Mucosa of rectum (tissue), 2 donors: Measurements from ENCODE around the gene SLC13A3.

Experiments used
- H3K27ac ChIP-seq, 2 donors: one replicate each; pipeline ENCODE4 v1.7.0; 2013; ENCODE audit warnings: inconsistent platforms in 2 of 2, low read depth in 2 of 2, low read length in 2 of 2
- H3K27me3 ChIP-seq, 2 donors: one replicate each; pipeline ENCODE4 v1.7.0; 2013; ENCODE audit warnings: low read length in 2 of 2; ENCODE audit not compliant: control insufficient read depth in 2 of 2, insufficient read depth in 2 of 2
- H3K36me3 ChIP-seq, 2 donors: one replicate each; pipeline ENCODE4 v1.7.0; 2013; ENCODE audit warnings: low read length in 2 of 2; ENCODE audit not compliant: control insufficient read depth in 2 of 2, insufficient read depth in 2 of 2
- H3K4me1 ChIP-seq, 2 donors: one replicate each; pipeline ENCODE4 v1.7.0; 2013; ENCODE audit warnings: low read length in 2 of 2, mild to moderate bottlenecking in 1 of 2; ENCODE audit not compliant: control insufficient read depth in 2 of 2, insufficient read depth in 2 of 2
- H3K4me3 ChIP-seq, 2 donors: one replicate each; pipeline ENCODE4 v1.7.0; 2013; ENCODE audit warnings: low read length in 2 of 2
- H3K9ac ChIP-seq, 2 donors: one replicate each; pipeline ENCODE4 v1.7.0; 2013; ENCODE audit warnings: low read length in 2 of 2, low read depth in 1 of 2, mild to moderate bottlenecking in 1 of 2
- H3K9me3 ChIP-seq, 2 donors: one replicate each; pipeline ENCODE4 v1.7.0; 2013; ENCODE audit warnings: low read length in 2 of 2; ENCODE audit not compliant: control insufficient read depth in 2 of 2
- donor health status: healthy.
- donor health status: Normal muscosa, but diverticular disease.

The SLC13A3 gene

DNA sequence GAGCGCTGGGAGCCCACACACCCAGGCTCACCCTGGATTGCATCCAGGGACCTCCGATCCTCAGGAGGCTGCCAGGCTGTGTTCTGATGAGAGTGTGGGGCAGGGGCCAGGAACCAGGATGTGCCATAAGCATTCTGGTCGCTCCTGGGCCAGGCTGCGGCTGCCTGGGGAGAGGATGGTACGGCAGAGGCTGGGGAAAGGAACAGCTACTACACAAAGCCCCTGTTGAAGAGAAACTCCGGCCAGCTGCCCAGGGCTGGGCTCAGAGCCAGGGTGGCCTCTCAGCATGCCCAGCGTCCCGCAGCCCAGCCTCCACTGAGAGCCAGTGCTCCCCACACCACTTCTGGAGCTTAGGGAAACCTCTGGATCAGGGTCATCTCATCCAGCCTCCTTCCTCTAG lies 79.1 kb downstream of the SLC13A3 start:
- no peaks in the 10 kb centered on the region for H3K36me3 ChIP-seq
- peaks cover 0 to 4% of the 10 kb centered on the region in 2 donors for H3K27me3 ChIP-seq
- H3K9me3 ChIP-seq = no peaks in the 10 kb centered on the region
- H3K4me1 ChIP-seq = peaks cover 0 to 8% of the 10 kb centered on the region in 2 donors
- H3K27ac ChIP-seq = no peak overlapping the region
- H3K9ac ChIP-seq = no peak overlapping the region
- H3K4me3 ChIP-seq = no peak overlapping the region

DNA sequence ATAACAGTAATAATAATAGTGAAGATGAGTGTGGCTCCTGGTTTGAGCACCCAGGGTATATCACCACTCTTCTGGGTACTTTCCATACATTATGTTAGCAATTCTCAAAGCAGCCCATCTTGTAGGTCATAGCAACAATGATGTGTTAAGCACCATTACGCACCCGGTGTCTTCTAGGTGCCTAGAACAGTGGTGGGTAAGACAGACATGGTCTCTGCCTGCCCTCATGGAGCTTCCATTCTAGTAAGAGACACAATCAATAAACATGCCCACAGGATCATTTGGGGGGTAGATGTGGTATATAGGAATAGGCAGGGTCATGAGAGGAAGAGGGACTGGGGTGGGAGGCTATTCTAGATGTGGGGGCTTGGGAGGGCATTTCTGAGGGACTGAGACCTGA lies 79.8 kb downstream of the SLC13A3 start:
- Histone ChIP-seq H3K9me3 (no peaks in the 10 kb centered on the region), H3K9ac (no peak overlapping the region), H3K4me1 (peaks cover 0 to 8% of the 10 kb centered on the region in 2 donors), H3K27me3 (peaks cover 0 to 4% of the 10 kb centered on the region in 2 donors), H3K36me3 (no peaks in the 10 kb centered on the region), H3K4me3 (no peak overlapping the region), H3K27ac (no peak overlapping the region)

DNA sequence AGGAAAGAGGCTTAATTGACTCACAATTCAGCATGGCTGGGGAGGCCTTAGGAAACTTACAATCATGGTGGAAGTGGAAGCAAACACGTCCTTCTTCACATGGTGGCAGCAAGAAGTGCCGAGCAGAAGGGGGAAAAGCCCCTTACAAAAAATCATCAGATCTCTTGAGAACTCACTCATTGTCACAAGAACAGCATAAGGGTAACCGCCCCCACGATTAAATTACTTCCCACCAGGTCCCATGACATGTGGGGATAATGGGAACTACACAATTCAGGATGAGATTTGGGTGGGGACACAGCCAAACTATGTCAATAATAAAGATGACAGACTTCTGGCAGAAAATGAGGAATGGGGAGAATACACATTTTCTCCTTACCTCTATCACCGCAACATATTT lies 80.3 kb downstream of the SLC13A3 start:
- no peaks in the 10 kb centered on the region for H3K9me3 ChIP-seq
- peaks cover 0 to 8% of the 10 kb centered on the region in 2 donors for H3K4me1 ChIP-seq
- H3K9ac ChIP-seq = no peak overlapping the region
- no peaks in the 10 kb centered on the region for H3K36me3 ChIP-seq
- no peak overlapping the region for H3K27ac ChIP-seq
- no peak overlapping the region for H3K4me3 ChIP-seq
- H3K27me3 ChIP-seq = peaks cover 0 to 4% of the 10 kb centered on the region in 2 donors

DNA sequence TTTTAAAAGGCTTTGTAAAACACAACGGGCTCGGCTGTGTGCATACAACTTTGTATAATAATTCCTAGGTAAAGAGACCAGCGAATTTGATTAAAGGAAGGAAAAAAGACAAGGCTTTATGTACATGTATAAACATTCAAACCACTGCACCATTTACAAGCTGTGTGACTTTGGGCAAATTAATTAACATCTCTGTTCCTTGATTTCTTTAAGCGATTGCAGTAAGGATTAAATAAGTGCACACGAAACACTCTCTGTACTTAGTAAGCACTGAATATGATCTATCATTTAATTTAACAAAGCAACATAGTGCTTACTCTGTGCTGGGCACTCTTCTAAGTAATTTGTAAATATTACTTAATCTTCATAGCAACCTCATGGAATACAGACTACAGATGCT lies 81.3 kb downstream of the SLC13A3 start:
- Histone ChIP-seq H3K27ac (no peak overlapping the region), H3K4me1 (peaks cover 0 to 8% of the 10 kb centered on the region in 2 donors), H3K27me3 (peaks cover 0 to 4% of the 10 kb centered on the region in 2 donors), H3K4me3 (no peak overlapping the region), H3K9ac (no peak overlapping the region), H3K9me3 (no peaks in the 10 kb centered on the region), H3K36me3 (no peaks in the 10 kb centered on the region)

DNA sequence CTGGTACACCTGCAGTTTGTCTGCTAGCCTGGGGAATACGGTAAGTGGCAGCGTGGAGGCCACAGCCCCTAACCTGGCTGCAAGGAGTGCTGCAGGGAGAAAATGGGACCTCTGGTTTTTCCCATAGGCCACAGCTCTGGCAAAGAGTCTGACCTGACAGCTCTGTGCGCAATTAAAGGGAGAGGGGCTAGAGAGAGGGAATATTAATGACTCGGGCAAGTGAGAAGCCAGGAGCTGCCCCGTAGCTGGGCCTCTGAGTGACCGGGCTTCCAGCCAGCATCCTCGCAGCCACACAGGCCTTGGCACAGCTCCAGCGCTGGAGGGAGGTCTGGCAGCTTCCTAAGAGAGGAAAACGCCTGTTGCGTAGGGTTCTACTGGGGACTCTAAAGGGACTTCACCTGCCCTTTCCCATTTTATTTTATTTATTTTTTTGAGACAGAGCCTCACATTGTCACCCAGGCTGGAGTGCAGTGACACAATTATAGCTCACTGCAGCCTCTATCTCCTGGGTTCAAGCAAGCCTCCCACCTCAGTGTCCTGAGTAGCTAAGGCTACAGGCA lies 82.6 kb downstream of the SLC13A3 start:
- Histone ChIP-seq H3K27me3 (peaks cover 0 to 4% of the 10 kb centered on the region in 2 donors), H3K27ac (no peak overlapping the region), H3K9ac (no peak overlapping the region), H3K4me3 (no peak overlapping the region), H3K9me3 (no peaks in the 10 kb centered on the region), H3K36me3 (no peaks in the 10 kb centered on the region), H3K4me1 (peaks cover 0 to 5% of the 10 kb centered on the region in 2 donors)

DNA sequence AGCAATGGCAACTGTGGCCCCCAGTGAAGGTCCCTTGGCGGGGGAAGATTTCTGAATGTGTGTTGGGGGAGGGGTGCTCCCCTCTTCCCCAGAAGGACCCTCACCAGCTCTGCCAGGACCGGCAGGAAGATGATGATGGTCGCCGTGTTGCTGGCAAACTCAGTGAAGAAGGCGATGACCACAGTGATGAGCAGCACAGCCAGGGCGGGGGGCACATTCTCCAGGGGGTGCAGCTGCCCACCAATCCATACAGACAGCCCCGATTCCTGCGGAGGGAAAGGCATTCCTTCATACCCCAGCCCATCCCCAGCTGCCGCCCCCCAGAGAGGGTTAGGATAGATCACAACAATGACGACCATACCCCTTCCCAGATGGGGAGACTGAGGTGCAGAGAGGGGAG lies 85.1 kb downstream of the SLC13A3 start:
- peaks cover 0 to 4% of the 10 kb centered on the region in 2 donors for H3K27me3 ChIP-seq
- no peak overlapping the region for H3K9ac ChIP-seq
- H3K4me3 ChIP-seq = no peak overlapping the region
- H3K9me3 ChIP-seq = no peaks in the 10 kb centered on the region
- no peaks in the 10 kb centered on the region for H3K36me3 ChIP-seq
- no peak overlapping the region for H3K27ac ChIP-seq
- peaks cover 0 to 3% of the 10 kb centered on the region in 2 donors for H3K4me1 ChIP-seq

DNA sequence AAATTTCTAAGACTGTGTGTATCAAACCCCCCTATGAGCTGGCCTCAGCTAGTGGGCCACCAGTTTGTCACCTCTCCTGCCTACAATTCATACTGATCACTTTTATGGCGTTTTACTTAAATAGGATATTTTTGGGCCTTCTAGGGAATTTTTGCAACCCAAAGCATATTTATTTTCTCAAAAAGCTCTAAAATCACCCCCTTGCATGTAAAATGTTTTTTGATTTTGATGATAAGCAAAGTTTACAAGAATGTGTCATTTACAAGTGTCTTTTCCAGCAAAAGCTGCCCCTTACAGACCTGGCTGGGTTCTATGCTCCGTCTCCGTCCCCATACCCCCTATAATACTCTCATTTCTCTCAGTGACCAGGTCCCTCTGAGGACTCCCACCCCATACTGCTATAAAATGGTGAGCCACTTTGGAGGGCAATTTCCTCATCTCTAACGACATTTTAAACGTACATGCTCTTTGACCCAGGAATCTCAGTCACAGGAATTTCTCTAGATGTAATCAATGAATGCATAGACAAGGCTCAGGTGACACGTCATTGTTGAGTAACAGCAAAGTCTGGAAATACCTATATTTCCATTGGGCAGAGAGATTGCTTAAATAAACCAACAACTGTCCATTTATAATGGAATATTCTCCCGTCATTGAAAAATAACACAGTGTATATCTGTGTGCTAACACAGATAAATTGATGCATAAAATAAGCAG lies 86.9 kb downstream of the SLC13A3 start:
- H3K27me3 ChIP-seq = peaks cover 0 to 4% of the 10 kb centered on the region in 2 donors
- no peak overlapping the region for H3K4me3 ChIP-seq
- H3K9ac ChIP-seq = no peak overlapping the region
- no peaks in the 10 kb centered on the region for H3K9me3 ChIP-seq
- peaks cover 0 to 3% of the 10 kb centered on the region in 2 donors for H3K4me1 ChIP-seq
- no peak overlapping the region for H3K27ac ChIP-seq
- H3K36me3 ChIP-seq = no peaks in the 10 kb centered on the region

DNA sequence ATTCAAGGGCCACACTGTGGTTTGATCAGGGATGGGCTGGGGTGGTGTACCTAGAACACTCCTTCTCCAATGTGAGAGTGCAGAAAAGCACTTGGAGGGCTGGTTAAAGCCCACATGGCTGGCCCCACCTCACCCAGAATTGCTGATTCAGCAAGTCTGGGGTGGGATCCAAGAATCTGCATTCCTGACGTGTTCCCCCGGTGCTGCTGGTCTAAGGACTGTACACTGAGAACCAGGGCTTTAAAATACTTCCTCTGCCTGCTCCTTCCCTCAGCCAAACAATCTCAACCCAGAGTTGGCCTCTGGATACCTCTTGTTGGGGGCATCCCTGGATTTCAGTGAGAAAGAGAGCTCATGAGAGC lies 87.4 kb downstream of the SLC13A3 start:
- Histone ChIP-seq H3K9me3 (no peaks in the 10 kb centered on the region), H3K4me3 (no peak overlapping the region), H3K27me3 (peaks cover 0 to 4% of the 10 kb centered on the region in 2 donors), H3K4me1 (peaks cover 0 to 3% of the 10 kb centered on the region in 2 donors), H3K27ac (no peak overlapping the region), H3K36me3 (no peaks in the 10 kb centered on the region), H3K9ac (no peak overlapping the region)

DNA sequence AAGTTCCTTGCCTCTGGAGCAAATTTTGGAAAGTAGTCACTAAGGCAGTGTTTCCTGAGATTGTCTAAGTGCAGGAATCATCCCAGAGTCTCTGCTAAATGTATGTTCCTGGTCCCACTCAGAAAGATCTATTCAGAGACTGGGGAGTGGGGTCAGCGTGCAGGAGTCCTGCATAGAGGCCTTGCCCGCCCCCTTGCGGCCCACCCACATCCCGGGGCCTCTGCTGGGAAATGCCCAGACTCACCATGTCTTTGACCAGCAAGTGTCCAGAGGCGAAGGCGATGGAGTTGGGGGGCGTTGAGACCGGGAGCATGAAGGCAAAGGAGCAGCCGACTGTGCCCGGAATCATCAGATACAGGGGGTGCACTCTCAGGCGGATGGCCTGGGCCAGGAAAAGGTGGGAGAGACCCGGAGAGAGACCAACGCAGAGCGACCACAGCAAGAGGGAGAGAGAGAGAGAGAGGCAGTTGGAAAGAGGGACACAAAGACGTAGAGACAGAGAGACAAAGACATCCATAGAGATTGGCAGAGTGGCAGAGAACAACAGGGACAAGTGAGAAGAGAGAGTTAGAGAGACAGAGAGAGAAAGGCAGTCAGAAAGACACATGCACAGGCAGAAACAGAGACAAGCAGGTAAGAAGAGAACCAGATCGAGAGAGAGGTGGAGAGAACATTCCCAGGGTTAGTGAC lies 87.9 kb downstream of the SLC13A3 start:
- no peaks in the 10 kb centered on the region for H3K9me3 ChIP-seq
- H3K27me3 ChIP-seq = peaks cover 0 to 4% of the 10 kb centered on the region in 2 donors
- H3K4me1 ChIP-seq = peaks cover 0 to 3% of the 10 kb centered on the region in 2 donors
- no peaks in the 10 kb centered on the region for H3K36me3 ChIP-seq
- H3K9ac ChIP-seq = no peak overlapping the region
- H3K27ac ChIP-seq = no peak overlapping the region
- H3K4me3 ChIP-seq = no peak overlapping the region
